Measurements from ENCODE around the gene C12orf50.
"Not testable (repeated sequence)": the region's sequence is repeated elsewhere in the genome, so short reads cannot be mapped to it uniquely, and the experiment has no call there.

The C12orf50 gene

GRCh38 chr12:87985069-87985675 is 44.0 kb downstream of the C12orf50 start:
- DNase-seq = no peak

GRCh38 chr12:87982208-87982607 is 47.0 kb downstream of the C12orf50 start:
- no peak for DNase-seq

GRCh38 chr12:87981495-87981894 is 47.7 kb downstream of the C12orf50 start:
- DNase-seq = no peak

GRCh38 chr12:87975879-87976278 is 53.3 kb downstream of the C12orf50 start:
- DNase-seq = no peak

- DNase-seq = no peak
Observed at GRCh38 chr12:87967871-87968270, 61.3 kb downstream of the C12orf50 start.

GRCh38 chr12:87960566-87960965 is 68.6 kb downstream of the C12orf50 start:
- no peak for DNase-seq

- not testable (repeated sequence) for DNase-seq
Observed at GRCh38 chr12:87954028-87954427, 75.2 kb downstream of the C12orf50 start.

GRCh38 chr12:87953256-87953860 is 75.8 kb downstream of the C12orf50 start:
- DNase-seq = no peak

GRCh38 chr12:87952850-87953249 is 76.4 kb downstream of the C12orf50 start:
- DNase-seq = no peak

GRCh38 chr12:87952223-87952622 is 77.0 kb downstream of the C12orf50 start:
- DNase-seq = no peak

GRCh38 chr12:87943762-87944161 is 85.4 kb downstream of the C12orf50 start:
- DNase-seq = no peak

GRCh38 chr12:87943023-87943422 is 86.2 kb downstream of the C12orf50 start:
- no peak for DNase-seq

- DNase-seq = no peak
Observed at GRCh38 chr12:87939182-87939581, 90.0 kb downstream of the C12orf50 start.

- no peak for DNase-seq
Observed at GRCh38 chr12:87935216-87935615, 94.0 kb downstream of the C12orf50 start.

GRCh38 chr12:87933991-87934390 is 95.2 kb downstream of the C12orf50 start:
- no peak for DNase-seq

GRCh38 chr12:87931812-87932211 is 97.4 kb downstream of the C12orf50 start:
- no peak for DNase-seq

- no peak for DNase-seq
Observed at GRCh38 chr12:87930627-87931026, 98.6 kb downstream of the C12orf50 start.
